ENCODE data around the gene OXCT2.
"Not testable (repeated sequence)": the region's sequence is repeated elsewhere in the genome, so short reads cannot be mapped to it uniquely, and the experiment has no call there.

Gene OXCT2

GRCh38 chr1:39771022-39771532 lies at the start of gene OXCT2:
Gene OXCT2, minus strand, starts transcription at chr1:39771348. Its CDS starts 93 bp downstream, at chr1:39771255.
- DNase-seq, result not testable (repeated sequence)

DNA sequence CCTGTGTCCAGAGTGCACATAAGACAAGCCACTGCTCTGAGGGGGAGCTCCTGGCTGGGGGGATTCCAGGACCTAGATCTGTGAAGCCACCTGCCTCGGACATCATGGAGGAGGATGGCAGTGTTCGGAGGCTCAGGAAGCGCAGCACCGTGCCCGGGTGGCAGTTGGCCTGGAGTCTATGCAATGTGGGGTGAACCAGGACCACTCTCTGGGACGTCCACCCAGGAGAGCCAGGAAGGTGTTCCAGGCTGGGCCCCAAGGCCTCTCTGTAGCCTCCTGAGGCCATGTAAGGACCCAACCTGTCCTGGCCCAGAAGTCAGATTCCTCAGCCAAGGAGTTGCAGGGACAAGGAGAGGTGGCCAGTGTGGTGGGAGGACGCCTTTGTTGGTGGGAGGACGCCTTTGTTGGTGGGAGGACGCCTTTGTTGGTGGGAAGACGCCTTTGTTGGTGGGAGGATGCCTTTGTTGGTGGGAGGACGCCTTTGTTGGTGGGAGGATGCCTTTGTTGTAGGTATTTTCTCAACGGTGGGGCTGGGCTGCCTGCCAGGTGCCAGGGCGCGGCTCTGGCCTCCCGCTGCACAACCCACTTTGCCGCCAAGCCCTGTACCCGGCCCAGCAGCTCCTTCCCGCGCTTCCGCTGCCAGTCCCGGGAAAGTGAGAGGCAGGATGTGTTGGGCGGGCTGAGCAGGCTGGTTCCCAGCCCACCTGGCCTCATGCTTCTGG lies 48.1 kb upstream of the OXCT2 start:
- DNase-seq, result no peak

- DNase-seq, result no peak
Measured at GRCh38 chr1:39818482-39818881, 47.3 kb upstream of the OXCT2 start.

GRCh38 chr1:39817091-39817932 lies 46.2 kb upstream of the OXCT2 start:
- DNase-seq, result peak; percentile 58 to 63

GRCh38 chr1:39816415-39817090 lies 45.4 kb upstream of the OXCT2 start:
- peak; percentile 53 to 71 for DNase-seq

- no peak for DNase-seq
Measured at GRCh38 chr1:39812913-39813312, 41.8 kb upstream of the OXCT2 start.

GRCh38 chr1:39808784-39809517 lies 37.8 kb upstream of the OXCT2 start:
- no peak for DNase-seq

DNA sequence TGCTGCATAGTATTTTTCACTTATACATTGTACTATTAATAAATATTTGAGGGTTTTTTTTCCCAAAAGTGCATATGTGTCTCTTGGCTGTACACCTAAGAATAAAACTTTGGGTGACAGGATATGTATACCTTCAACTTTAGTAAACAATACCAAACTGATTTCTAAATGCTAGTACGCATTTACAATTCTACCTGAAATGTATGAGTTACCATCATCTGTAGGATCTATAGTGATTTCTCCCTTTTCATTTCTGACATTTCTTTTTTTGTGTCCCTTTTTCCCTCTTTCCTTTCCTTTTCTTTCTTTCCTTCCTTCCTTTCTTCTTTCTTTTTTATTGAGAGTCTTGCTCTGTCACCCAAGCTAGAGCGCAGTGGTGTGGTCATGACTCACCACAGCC lies 34.2 kb upstream of the OXCT2 start:
- DNase-seq, result no peak

GRCh38 chr1:39802496-39803260 lies 31.5 kb upstream of the OXCT2 start:
- no peak for DNase-seq

DNA sequence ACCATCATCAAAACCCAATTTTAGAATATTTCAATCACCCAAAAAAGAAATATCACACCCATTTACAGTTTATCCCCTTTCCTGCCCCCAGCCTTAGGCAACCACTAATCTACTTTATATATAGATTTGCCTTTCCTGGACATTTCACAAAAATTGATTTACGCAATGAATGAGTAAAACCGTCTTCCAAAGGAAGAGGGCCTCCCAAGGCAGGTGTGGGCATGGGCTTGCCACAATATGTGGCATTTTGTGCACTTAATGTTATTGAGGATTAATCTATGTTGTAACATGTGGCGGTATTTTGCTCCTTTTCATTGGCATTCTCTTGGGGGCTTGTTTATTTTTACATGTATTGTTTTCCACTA lies 29.3 kb upstream of the OXCT2 start:
- DNase-seq, result no peak

GRCh38 chr1:39799770-39800470 lies 28.8 kb upstream of the OXCT2 start:
- DNase-seq, result peak; percentile 82 to 86

- DNase-seq, result peak; percentile 87 to 91
Measured at GRCh38 chr1:39798859-39799769, 28.0 kb upstream of the OXCT2 start.

GRCh38 chr1:39795651-39796050 lies 24.5 kb upstream of the OXCT2 start:
- no peak for DNase-seq

- DNase-seq, result no peak
Measured at GRCh38 chr1:39791838-39792237, 20.7 kb upstream of the OXCT2 start.

- no peak for DNase-seq
Measured at GRCh38 chr1:39789571-39790110, 18.5 kb upstream of the OXCT2 start.

GRCh38 chr1:39788758-39789570 lies 17.8 kb upstream of the OXCT2 start, which contains the start of gene BMP8B:
Gene BMP8B, minus strand, starts transcription at chr1:39788865. Its CDS starts 380 bp downstream, at chr1:39788485.
- peak; percentile 45 to 62 for DNase-seq

DNA sequence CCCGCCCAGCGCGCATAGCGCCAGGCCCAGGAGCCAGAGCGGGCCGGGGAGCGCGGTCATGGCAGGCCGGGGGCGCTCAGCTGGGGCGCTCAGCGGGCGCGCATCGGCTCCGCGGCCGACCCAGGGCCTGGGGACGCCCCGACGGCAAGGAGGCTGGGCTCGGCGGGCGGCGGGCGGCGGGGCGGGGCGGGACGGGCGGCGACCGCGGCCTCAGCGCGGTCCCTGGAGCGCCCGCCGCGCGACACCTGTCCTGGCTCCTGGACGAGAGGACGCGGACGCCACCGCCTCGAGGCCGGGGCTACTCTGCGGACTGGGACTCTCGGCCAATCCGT lies 17.2 kb upstream of the OXCT2 start:
- no peak for DNase-seq

DNA sequence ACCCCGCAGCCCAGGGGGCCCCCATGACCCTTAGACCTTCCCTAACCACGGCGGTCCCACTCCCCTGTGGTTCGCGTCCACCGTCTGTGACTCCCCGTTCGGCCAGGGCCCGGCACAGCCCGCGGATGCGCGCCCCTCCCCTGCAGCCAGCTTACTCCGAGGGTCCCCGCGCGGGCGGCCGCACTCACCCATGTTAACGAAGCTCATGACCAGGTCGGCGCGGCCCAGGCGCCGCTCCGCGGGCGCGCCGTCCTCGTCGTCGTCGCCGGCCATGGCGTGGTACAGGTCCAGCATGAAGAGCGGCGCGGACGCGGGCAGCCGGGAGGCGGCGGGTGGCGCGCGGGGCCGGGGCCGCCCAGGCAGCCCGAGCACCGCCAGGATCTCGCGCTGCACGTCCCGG lies 16.8 kb upstream of the OXCT2 start:
- not testable (repeated sequence) for DNase-seq

GRCh38 chr1:39787468-39787867 lies 16.3 kb upstream of the OXCT2 start:
- no peak for DNase-seq
